Endothelial cell of umbilical vein (primary cell): ENCODE measurements around the gene PTPRE. TPM values are rescaled to one million over a fixed set of nuclear protein-coding genes. Genes with fewer than 3 reads are reported as not detected.

Experiments used
- BruUV-seq: library from RNA; stranded (reverse); fragments of 400-500 nt; replicated peaks from 2 replicates; lab custom pipeline; 2021; lab: Mats Ljungman, UMichigan
- CTCF ChIA-PET: fragments of 300-600, 350-600 bp; sonication (Branson Sonifier 250); formaldehyde crosslinking; loops from one replicate; lab custom pipeline; 2021; ENCODE audit warnings: antibody characterized with exemption, inconsistent platforms; lab: Charles Lee
- POLR2A ChIA-PET: fragments of 300-600, 350-600 bp; sonication (Branson Sonifier 250); formaldehyde crosslinking; loops from one replicate; lab custom pipeline; 2021; ENCODE audit warnings: antibody characterized with exemption, inconsistent platforms; lab: Charles Lee
- DNase-seq: peaks from one replicate; pipeline ENCODE4 v3.0.0-alpha.2; 2011; ENCODE audit warnings: low read depth, low spot score
- FAIRE-seq: peaks from 2 replicates; lab custom pipeline; 2011; peaks lifted over from hg19 to GRCh38; lab: Jason Lieb, UNC
- H2AFZ ChIP-seq: 2 replicates; pipeline ENCODE4 v1.6.0; 2012; ENCODE audit warnings: low read depth, low read length, control low read depth, inconsistent platforms
- H3K27ac ChIP-seq: 2 replicates; pipeline ENCODE4 v1.5.1; 2011; ENCODE audit warnings: low read depth, mild to moderate bottlenecking, control low read depth, low read length, moderate library complexity; ENCODE audit not compliant: insufficient read depth
- H3K27me3 ChIP-seq, 2 experiments: 2 replicates each; pipeline versions ENCODE4 v1.6.0 to v1.6.1; 2011; ENCODE audit warnings: low read length in 2 of 2, mixed read lengths in 1 of 2; ENCODE audit not compliant: control insufficient read depth in 2 of 2, insufficient read depth in 2 of 2
- H3K36me3 ChIP-seq, 2 experiments: 2 replicates in 1 of 2; 3 replicates in 1 of 2; pipeline ENCODE4 v1.5.1; 2011; ENCODE audit warnings: low read length in 2 of 2, mild to moderate bottlenecking in 1 of 2, moderate library complexity in 1 of 2; ENCODE audit not compliant: control insufficient read depth in 2 of 2, insufficient read depth in 2 of 2; ENCODE audit errors: extremely low read depth in 1 of 2
- H3K4me1 ChIP-seq: 3 replicates; pipeline ENCODE4 v1.5.1; 2011; ENCODE audit warnings: mild to moderate bottlenecking, low read length; ENCODE audit not compliant: control insufficient read depth, insufficient read depth; ENCODE audit errors: extremely low read depth
- H3K4me2 ChIP-seq: 2 replicates; pipeline ENCODE4 v1.6.1; 2011; ENCODE audit warnings: low read length, control low read depth, mixed read lengths; ENCODE audit not compliant: insufficient read depth
- H3K4me3 ChIP-seq, 3 experiments: fragments of 200-600 bp in 1 of 3; sonication (generic), shearing (Covaris generic) in 1 of 3; replicated peaks in 1 of 3; 2 replicates each; pipeline ENCODE4 v1.5.1; 2011 to 2016; ENCODE audit warnings: control low read depth in 3 of 3, low read length in 3 of 3, mild to moderate bottlenecking in 2 of 3, inconsistent platforms in 1 of 3, low read depth in 1 of 3, moderate library complexity in 1 of 3; ENCODE audit not compliant: insufficient read depth in 1 of 3
- H3K79me2 ChIP-seq: 2 replicates; pipeline ENCODE4 v1.6.0; 2012; ENCODE audit warnings: low read length, inconsistent platforms; ENCODE audit not compliant: control insufficient read depth, insufficient read depth
- H3K9ac ChIP-seq: replicated peaks from 2 replicates; pipeline ENCODE3; 2011; ENCODE audit warnings: low read length, control low read depth; ENCODE audit not compliant: insufficient read depth; ENCODE audit errors: extremely low read depth
- H3K9me1 ChIP-seq: replicated peaks from 3 replicates; pipeline ENCODE4 v1.6.0; 2011; ENCODE audit warnings: mild to moderate bottlenecking, low read length; ENCODE audit not compliant: control insufficient read depth, insufficient read depth; ENCODE audit errors: extremely low read depth
- H3K9me3 ChIP-seq: replicated peaks from 2 replicates; pipeline ENCODE4 v1.5.1; 2012; ENCODE audit warnings: low read length, inconsistent platforms; ENCODE audit not compliant: control insufficient read depth, insufficient read depth
- H4K20me1 ChIP-seq: replicated peaks from 2 replicates; pipeline ENCODE3; 2011; ENCODE audit warnings: mild to moderate bottlenecking, low read length; ENCODE audit not compliant: control insufficient read depth, insufficient read depth; ENCODE audit errors: extremely low read depth
- EZH2 ChIP-seq: IDR thresholded peaks from 2 replicates; pipeline ENCODE4 v1.6.1; 2012; ENCODE audit warnings: borderline replicate concordance, low read depth, mild to moderate bottlenecking, moderate library complexity, low read length, inconsistent platforms; ENCODE audit not compliant: severe bottlenecking
- FOS ChIP-seq: IDR thresholded peaks from 2 replicates; pipeline ENCODE4 v1.6.1; 2011; ENCODE audit warnings: mild to moderate bottlenecking, low read length, moderate library complexity, borderline replicate concordance; ENCODE audit not compliant: insufficient read depth
- GATA2 ChIP-seq: IDR thresholded peaks from 2 replicates; pipeline ENCODE4 v1.7.0; 2011; ENCODE audit warnings: low read depth, mild to moderate bottlenecking, moderate library complexity, mixed read lengths, low read length; ENCODE audit not compliant: insufficient read length, insufficient read depth
- JUN ChIP-seq: IDR thresholded peaks from 2 replicates; pipeline ENCODE4 v1.6.1; 2011; ENCODE audit warnings: borderline replicate concordance, low read depth; ENCODE audit not compliant: insufficient read length, insufficient read depth
- MAX ChIP-seq: IDR thresholded peaks from 2 replicates; pipeline ENCODE4 v1.6.1; 2011; ENCODE audit not compliant: insufficient read depth, insufficient read length
- MYC ChIP-seq: IDR thresholded peaks from one replicate; pipeline ENCODE4 v1.6.1; 2011; ENCODE audit warnings: mild to moderate bottlenecking, low read depth, low read length
- POLR2A ChIP-seq: IDR thresholded peaks from 2 replicates; pipeline ENCODE4 v1.6.1; 2012; ENCODE audit warnings: low read depth, mild to moderate bottlenecking, control low read depth, low read length
- POLR2AphosphoS5 ChIP-seq: IDR thresholded peaks from 2 replicates; pipeline ENCODE4 v1.6.1; 2012; ENCODE audit warnings: low read depth, mild to moderate bottlenecking, control low read depth, low read length, moderate library complexity; ENCODE audit not compliant: insufficient read depth
- dilution Hi-C: fragments of 300-500 bp; cut with MboI; formaldehyde crosslinking; loops from one replicate; pipeline ENCODE4 v1.15.0; 2019; ENCODE audit warnings: low sequenced_read_pairs; ENCODE audit not compliant: extremely low pct_ligation_motif_present
- intact Hi-C: fragments of 100-400 bp; cut with micrococcal nuclease; formaldehyde crosslinking; loops from one replicate; pipeline ENCODE4 v1.10.0; 2022
- polyA plus RNA-seq, 4 experiments: library from polyadenylated mRNA; depleted of rRNA in 3 of 4; stranded (reverse) in 3 of 4; unstranded in 1 of 4; fragments of >200 nt; gene quantifications; 2 replicates each; pipeline versions ENCODE4 v1.2.1 to v1.2.3, GENCODE V29; 2011 to 2012; ENCODE audit warnings: missing spikeins in 1 of 4
- total RNA-seq: library from RNA; stranded (reverse); gene quantifications from 2 replicates; pipeline ENCODE4 v1.2.3, GENCODE V29; 2021
- TF ChIP-seq, protein P1 (sequence below), 2 donors: IDR thresholded peaks; 1 replicate in 1 of 2; 2 replicates in 1 of 2; pipeline ENCODE4 v1.5.1; 2011; ENCODE audit warnings: low read length in 2 of 2, mild to moderate bottlenecking in 2 of 2, moderate library complexity in 2 of 2, control low read depth in 1 of 2, inconsistent platforms in 1 of 2, low read depth in 1 of 2; ENCODE audit not compliant: insufficient read depth in 1 of 2; ENCODE audit errors: extremely low read depth in 1 of 2

PTPRE gene
- total and polyA plus RNA-seq, 2 donors (not counting 3 experiments of a cell fraction or from before 2014, with no cell fraction given) = 37.3 to 116 TPM

DNA sequence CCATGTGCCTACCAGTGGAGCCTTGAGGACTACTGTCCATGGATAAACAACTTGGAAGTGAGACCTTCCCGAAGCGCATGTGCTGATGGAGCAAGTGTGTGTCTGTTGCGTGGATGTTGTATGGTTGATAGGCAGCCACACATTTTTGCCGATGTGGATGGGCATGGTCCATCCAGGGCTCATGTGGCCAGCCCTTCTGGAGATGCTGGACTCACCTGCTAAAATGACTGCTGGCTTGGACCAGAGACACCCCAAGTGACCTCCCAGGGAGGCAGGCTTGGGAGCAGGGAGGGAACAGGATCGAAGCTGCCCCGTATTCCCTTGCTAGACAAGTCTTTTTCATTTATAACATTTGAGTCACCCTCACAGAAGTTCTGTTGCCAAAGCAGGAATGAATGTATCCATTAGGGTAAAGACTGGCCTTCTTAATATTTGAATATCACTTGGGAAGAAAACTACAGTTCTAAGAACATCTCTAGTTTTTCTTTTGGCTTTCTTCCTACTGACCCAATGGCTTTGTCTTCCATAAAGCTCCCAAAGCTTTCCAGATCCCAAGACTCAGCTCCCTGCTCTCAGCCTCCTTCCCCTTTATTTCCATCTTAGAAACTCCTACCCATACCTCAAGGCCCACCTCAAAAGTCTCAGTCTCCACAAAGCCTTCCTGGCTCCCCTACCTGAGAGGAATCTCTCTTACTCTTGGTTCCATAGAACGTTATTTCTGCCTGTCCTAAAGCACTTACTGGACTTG lies 3.0 kb downstream of the PTPRE start:
- TF ChIP-seq, protein P1, sequence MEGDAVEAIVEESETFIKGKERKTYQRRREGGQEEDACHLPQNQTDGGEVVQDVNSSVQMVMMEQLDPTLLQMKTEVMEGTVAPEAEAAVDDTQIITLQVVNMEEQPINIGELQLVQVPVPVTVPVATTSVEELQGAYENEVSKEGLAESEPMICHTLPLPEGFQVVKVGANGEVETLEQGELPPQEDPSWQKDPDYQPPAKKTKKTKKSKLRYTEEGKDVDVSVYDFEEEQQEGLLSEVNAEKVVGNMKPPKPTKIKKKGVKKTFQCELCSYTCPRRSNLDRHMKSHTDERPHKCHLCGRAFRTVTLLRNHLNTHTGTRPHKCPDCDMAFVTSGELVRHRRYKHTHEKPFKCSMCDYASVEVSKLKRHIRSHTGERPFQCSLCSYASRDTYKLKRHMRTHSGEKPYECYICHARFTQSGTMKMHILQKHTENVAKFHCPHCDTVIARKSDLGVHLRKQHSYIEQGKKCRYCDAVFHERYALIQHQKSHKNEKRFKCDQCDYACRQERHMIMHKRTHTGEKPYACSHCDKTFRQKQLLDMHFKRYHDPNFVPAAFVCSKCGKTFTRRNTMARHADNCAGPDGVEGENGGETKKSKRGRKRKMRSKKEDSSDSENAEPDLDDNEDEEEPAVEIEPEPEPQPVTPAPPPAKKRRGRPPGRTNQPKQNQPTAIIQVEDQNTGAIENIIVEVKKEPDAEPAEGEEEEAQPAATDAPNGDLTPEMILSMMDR (IDR thresholded peaks at IDR 0.05; ENCODE audit: extremely low read depth in 1 of 2, insufficient read depth in 1 of 2, low read depth in 1 of 2, low read length in 2 of 2) = no peak
- TF ChIP-seq POLR2A (no peak), JUN (no peak), FOS (no peak), EZH2 (no peak), MAX (no peak), MYC (no peak), GATA2 (no peak), POLR2AphosphoS5 (no peak)
- POLR2A ChIA-PET = no interaction called here
- FAIRE-seq = no peak
- DNase-seq = no peak
- no peak overlapping the region for H3K4me2 ChIP-seq
- CTCF ChIA-PET = interaction anchor here (0.8 to 5.1 kb wide), 3 partner anchors 12 to 102 kb away, joined by 4 to 63 read pairs (median 4); no protein-coding TSS in a partner anchor
- H4K20me1 ChIP-seq = no peaks in the 10 kb centered on the region
- peaks cover 0 to 3% of the 10 kb centered on the region in 2 experiments for H3K36me3 ChIP-seq
- H2AFZ ChIP-seq = no peak overlapping the region
- dilution Hi-C loops (no loop called here), intact Hi-C loops (no loop called here)
- no TSS peak for BruUV-seq
- H3K27ac ChIP-seq = no peak overlapping the region
- peaks cover 24% of the 10 kb centered on the region for H3K79me2 ChIP-seq
- H3K9me1 ChIP-seq = no peaks in the 10 kb centered on the region
- H3K4me3 ChIP-seq = no peak overlapping the region
- H3K27me3 ChIP-seq = no peaks in the 10 kb centered on the region
- H3K9ac ChIP-seq = no peak overlapping the region
- peaks cover 20% of the 10 kb centered on the region for H3K4me1 ChIP-seq
- no peaks in the 10 kb centered on the region for H3K9me3 ChIP-seq
